ENCODE data around the gene CACNA1S. TPM values are rescaled to one million over a fixed set of nuclear protein-coding genes. Genes with fewer than 3 reads are reported as not detected.
A peak's percentile ranks its signal among the peaks of the same experiment; 100 is the strongest.

Gene CACNA1S
- total RNA-seq, 1 donor from 2014 or later, result 0.07 TPM

DNA sequence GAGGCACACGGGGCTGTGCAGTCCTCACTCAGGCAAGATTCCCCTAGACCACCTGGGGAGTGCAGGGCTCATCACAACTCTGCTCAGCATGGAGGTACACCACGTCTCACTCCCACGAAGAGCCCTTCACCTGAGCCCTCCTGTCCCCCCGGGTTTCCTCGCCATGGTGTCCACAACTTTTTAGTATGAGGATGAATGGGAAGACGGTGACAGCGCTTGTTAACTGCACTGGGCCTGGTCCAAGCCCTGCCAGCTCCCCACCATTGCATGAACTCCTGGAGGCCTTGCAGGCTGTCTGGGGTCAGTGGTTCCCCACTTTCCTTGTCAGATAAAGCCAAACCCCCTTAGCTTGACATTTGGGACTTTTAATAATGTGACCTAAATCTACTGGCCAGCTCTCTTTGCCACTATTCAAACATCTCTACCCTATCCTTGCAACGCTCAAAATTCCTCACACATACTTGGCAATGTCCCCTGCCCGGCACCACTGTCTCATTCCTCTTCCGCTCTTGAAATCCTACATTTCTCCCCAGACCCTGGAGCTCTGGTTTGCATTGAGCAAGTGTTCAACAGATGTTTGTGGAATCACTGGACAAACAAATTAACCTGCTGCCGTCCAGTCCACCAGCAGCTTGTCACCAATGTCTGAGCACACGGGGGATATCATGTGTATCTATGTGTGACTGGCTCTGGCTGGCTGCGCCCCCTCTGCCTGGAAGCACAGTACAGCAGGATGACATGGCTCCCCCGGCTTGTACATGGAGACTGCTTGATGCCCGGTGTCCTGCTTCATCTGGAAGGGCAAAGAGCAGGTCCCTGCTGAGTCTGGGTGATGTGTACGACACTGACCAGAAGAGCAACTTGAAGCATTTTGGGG is 30.9 kb upstream of the CACNA1S start:
- Mint-ChIP-seq H3K9me3 (no peaks in the 10 kb centered on the region), H3K27me3 (ENCODE audit: low read depth) (no peaks in the 10 kb centered on the region), H3K36me3 (ENCODE audit: low read depth) (peaks cover 9% of the 10 kb centered on the region), H3K27ac (ENCODE audit: unreplicated experiment) (no peak overlapping the region), H3K4me1 (no peaks in the 10 kb centered on the region), H3K4me3 (no peak overlapping the region)
- no peak for DNase-seq (ENCODE audit: low read depth, low spot score)
- TF ChIP-seq, protein P1, sequence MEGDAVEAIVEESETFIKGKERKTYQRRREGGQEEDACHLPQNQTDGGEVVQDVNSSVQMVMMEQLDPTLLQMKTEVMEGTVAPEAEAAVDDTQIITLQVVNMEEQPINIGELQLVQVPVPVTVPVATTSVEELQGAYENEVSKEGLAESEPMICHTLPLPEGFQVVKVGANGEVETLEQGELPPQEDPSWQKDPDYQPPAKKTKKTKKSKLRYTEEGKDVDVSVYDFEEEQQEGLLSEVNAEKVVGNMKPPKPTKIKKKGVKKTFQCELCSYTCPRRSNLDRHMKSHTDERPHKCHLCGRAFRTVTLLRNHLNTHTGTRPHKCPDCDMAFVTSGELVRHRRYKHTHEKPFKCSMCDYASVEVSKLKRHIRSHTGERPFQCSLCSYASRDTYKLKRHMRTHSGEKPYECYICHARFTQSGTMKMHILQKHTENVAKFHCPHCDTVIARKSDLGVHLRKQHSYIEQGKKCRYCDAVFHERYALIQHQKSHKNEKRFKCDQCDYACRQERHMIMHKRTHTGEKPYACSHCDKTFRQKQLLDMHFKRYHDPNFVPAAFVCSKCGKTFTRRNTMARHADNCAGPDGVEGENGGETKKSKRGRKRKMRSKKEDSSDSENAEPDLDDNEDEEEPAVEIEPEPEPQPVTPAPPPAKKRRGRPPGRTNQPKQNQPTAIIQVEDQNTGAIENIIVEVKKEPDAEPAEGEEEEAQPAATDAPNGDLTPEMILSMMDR (conservative IDR thresholded peaks at IDR 0.05), result no peak

DNA sequence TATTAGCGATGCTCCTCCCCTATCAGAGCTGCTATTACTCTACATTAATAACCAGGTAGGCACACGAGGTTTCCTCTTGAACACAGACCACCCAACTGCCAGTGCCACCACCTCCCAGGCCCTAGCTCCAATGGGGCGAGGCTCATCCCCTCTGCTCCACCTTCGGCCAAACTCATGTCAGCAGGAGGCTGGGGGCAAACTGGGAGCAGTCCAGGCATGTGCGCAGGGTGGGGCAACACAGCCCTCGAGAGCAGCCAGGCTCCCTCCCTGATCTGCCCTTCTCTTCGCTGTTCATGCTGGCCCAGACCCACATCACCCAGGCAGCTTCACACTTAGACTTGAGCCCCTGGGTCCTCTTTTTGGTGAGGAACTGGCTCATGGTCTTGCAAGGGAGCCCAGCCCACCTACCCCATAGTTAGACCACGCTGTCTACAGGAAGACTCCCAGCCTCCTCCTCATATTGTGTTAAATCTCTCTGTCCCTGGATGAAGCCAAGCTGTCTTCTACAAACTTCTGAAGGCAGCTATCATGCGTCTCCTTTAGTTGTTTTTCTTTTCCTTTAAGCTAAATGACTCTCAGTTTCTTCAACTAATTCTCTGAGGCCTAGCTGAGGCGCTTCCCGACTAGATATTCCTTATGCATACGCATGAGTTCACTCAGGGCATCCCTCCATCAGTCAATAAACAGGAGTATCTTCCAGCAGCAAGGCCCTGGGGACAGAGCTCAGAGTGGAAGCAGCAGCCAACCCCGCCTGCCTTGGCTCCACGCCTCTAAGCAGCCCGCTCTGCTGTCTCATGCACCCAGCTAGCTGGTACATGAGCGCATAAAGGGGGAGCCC is 30.0 kb upstream of the CACNA1S start:
- Mint-ChIP-seq H3K36me3 (ENCODE audit: low read depth) (peaks cover 9% of the 10 kb centered on the region), H3K4me3 (no peak overlapping the region), H3K27me3 (ENCODE audit: low read depth) (no peaks in the 10 kb centered on the region), H3K4me1 (no peaks in the 10 kb centered on the region), H3K27ac (ENCODE audit: unreplicated experiment) (no peak overlapping the region), H3K9me3 (no peaks in the 10 kb centered on the region)
- TF ChIP-seq, protein P1 (conservative IDR thresholded peaks at IDR 0.05), result no peak
- no peak for DNase-seq (ENCODE audit: low read depth, low spot score)

DNA sequence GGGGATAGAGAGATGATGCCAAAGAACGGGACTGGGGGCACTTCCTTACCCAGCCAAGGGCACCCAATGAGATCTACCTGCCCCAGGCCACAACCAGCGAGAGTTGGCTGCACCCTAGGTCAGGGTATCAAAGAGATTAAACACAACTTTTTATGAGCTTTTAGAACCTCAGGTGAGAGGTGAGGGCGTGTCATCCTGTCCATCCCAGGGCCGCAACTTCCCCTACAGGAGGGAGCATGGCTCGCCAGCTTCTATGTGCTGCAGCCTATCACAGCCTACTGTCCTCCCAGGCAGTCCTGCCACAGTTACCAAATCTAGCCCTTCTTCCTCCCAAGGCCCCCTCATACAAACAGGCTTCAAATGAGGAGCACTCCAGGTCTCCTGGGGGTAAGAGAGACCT is 29.2 kb upstream of the CACNA1S start:
- no peak for DNase-seq (ENCODE audit: low read depth, low spot score)
- no peaks in the 10 kb centered on the region for H3K9me3 Mint-ChIP-seq
- no peak overlapping the region for H3K27ac Mint-ChIP-seq (ENCODE audit: unreplicated experiment)
- no peak overlapping the region for H3K4me3 Mint-ChIP-seq
- peaks cover 9% of the 10 kb centered on the region for H3K36me3 Mint-ChIP-seq (ENCODE audit: low read depth)
- H3K4me1 Mint-ChIP-seq, result no peaks in the 10 kb centered on the region
- H3K27me3 Mint-ChIP-seq (ENCODE audit: low read depth), result no peaks in the 10 kb centered on the region
- TF ChIP-seq, protein P1 (conservative IDR thresholded peaks at IDR 0.05), result no peak

DNA sequence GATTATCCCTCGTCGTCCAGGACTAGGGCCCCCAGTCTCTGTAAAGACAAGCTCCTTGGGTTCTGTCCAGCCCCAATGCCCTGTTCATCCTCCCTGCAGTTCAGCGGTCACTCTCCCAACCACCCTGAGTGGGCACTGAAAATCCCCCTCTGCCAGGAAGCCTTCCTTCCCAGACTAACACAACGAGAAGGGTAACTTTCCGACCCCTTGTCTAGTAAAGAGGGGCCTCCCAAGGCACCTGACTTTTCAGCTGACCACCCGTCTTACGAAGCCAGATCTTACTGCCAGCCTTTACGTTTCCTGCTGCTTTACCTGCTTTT is 28.7 kb upstream of the CACNA1S start:
- Mint-ChIP-seq H3K27me3 (ENCODE audit: low read depth) (no peaks in the 10 kb centered on the region), H3K4me1 (no peaks in the 10 kb centered on the region), H3K4me3 (peak overlapping the region; percentile 24), H3K36me3 (ENCODE audit: low read depth) (peaks cover 9% of the 10 kb centered on the region), H3K9me3 (no peaks in the 10 kb centered on the region), H3K27ac (ENCODE audit: unreplicated experiment) (no peak overlapping the region)
- TF ChIP-seq, protein P1 (conservative IDR thresholded peaks at IDR 0.05), result no peak
- no peak for DNase-seq (ENCODE audit: low read depth, low spot score)

DNA sequence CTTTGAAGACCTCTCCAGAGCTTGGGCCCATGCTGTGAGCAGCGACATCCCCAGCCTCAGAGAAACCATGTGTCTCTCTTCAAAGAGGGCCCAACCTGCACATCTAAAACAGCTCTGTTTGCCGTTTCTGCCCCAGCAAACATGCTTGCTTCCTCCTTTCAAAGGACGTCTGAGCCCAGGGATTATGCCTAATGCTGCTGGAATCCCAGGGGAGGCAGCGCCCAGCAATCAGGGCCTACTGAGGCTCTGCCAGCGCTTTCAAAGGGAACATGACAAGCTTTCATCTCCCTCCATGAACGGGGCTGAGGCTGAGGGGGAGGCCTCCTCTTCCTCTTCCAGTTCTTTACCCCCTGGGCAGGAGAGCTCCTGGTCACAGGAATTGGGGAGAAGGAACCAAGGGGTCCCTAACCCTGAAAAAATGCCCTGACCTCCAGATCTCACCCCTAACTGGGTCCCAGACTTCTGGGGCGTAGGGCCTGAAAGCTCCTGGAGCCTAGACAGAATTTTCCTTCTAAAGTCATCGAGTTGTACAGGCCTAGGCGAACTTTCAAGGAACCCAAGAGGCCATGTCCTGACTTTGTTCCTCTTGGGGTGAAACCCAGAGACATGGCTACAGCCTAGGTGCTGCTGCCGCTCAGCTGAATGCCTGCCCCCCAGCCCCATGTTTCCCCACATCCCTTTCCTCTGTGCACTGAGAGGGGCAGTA is 28.2 kb upstream of the CACNA1S start:
- H3K4me1 Mint-ChIP-seq, result no peaks in the 10 kb centered on the region
- H3K36me3 Mint-ChIP-seq (ENCODE audit: low read depth), result peaks cover 13% of the 10 kb centered on the region
- no peak overlapping the region for H3K4me3 Mint-ChIP-seq
- no peak for DNase-seq (ENCODE audit: low read depth, low spot score)
- TF ChIP-seq, protein P1 (conservative IDR thresholded peaks at IDR 0.05), result no peak
- H3K27ac Mint-ChIP-seq (ENCODE audit: unreplicated experiment), result no peak overlapping the region
- H3K27me3 Mint-ChIP-seq (ENCODE audit: low read depth), result no peaks in the 10 kb centered on the region
- H3K9me3 Mint-ChIP-seq, result no peaks in the 10 kb centered on the region

Measured in neural crest cell (in vitro differentiated cells).